Stomach smooth muscle (tissue), 2 donors: ENCODE measurements around the gene CACNG1.

Source experiments
- H3K27ac ChIP-seq: one replicate; pipeline ENCODE4 v1.7.0; 2013; ENCODE audit warnings: mild to moderate bottlenecking, low read length, inconsistent platforms
- H3K27me3 ChIP-seq, 2 donors: one replicate each; pipeline ENCODE4 v1.7.0; 2013; ENCODE audit warnings: low read length in 2 of 2; ENCODE audit not compliant: insufficient read depth in 2 of 2, control insufficient read depth in 1 of 2
- H3K36me3 ChIP-seq, 2 donors: one replicate each; pipeline ENCODE4 v1.7.0; 2013; ENCODE audit warnings: low read length in 2 of 2; ENCODE audit not compliant: control insufficient read depth in 2 of 2, insufficient read depth in 2 of 2
- H3K4me1 ChIP-seq: one replicate; pipeline ENCODE4 v1.7.0; 2013; ENCODE audit warnings: low read length; ENCODE audit not compliant: control insufficient read depth, insufficient read depth
- H3K4me3 ChIP-seq, 2 donors: one replicate each; pipeline ENCODE4 v1.7.0; 2013; ENCODE audit warnings: low read length in 2 of 2
- H3K9ac ChIP-seq, 2 donors: one replicate each; pipeline ENCODE4 v1.7.0; 2013; ENCODE audit warnings: low read length in 2 of 2, mild to moderate bottlenecking in 1 of 2
- H3K9me3 ChIP-seq, 2 donors: one replicate each; pipeline ENCODE4 v1.7.0; 2013; ENCODE audit warnings: low read length in 2 of 2; ENCODE audit not compliant: control insufficient read depth in 2 of 2
- donor health status: healthy.
- donor health status: Pancreatic carcinoma.

The CACNG1 gene

DNA sequence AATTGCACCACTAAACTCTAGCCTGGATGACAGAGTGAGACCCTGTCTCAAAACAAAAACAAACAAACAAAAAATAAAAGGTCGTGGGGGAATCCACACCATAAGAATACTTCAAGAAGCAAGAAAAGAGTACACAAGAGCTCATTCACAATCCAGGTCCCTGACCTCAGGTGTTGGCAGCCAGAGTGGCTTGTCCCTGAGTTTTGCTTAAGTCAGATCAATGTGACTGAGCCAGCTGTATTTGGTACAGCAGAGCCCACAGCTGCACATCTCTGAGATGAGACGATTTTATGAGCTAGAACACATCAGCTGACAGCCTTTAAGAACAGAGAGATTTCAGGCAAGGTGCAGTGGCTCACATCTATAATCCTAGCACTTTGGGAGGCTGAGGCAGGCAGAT, 22.4 kb downstream of the CACNG1 start:
- no peak overlapping the region for H3K4me3 ChIP-seq
- H3K9me3 ChIP-seq = no peaks in the 10 kb centered on the region
- H3K4me1 ChIP-seq = no peaks in the 10 kb centered on the region

DNA sequence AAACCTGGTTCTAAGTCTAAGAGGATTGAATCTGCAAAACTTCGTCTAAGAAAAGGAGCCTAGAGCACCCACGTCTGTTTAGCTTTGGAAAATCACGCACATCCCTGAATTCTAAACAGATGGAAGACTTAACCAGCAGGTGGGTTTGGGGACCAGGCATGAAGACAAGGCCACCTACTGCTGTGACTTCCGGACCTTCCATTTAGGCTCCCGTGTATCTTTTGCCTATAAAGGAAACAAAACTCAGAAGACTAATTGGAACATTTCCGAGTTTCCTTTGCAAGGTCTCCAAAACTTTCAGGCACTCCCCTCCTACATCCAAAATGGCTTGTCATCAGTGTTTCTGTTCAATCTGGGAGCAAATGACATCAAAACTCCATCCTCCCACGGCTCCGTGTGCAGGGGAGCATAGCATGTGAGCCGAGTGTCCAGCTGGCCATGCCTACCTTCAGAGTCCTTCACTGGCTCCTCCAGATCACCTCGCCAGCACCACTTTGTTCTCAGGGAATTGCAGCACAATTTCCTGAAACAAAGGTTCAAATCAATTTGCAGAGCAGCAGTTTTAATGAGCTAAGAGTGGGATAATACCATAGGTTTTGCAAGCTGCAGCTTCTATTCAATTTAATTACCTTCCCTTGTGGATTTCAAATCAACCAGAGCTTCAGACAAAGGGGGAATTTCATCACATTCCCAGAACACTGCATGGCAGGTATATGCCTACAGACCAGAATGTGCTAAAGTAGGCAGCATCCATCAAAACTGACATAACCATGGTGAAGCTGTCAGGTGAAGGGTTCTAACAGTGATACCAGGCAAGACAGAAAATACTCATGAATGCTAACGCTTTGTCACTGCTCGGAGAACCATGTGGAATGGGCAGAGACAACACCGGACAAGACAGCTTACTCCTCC, 23.5 kb downstream of the CACNG1 start:
- no peaks in the 10 kb centered on the region for H3K9me3 ChIP-seq
- H3K36me3 ChIP-seq = peaks cover 0 to 2% of the 10 kb centered on the region in 2 donors
- no peaks in the 10 kb centered on the region for H3K4me1 ChIP-seq
- H3K27me3 ChIP-seq = no peaks in the 10 kb centered on the region
- no peak overlapping the region for H3K27ac ChIP-seq
- no peak overlapping the region for H3K4me3 ChIP-seq
- H3K9ac ChIP-seq = no peak overlapping the region

More for the DNA sequence above, 22.4 kb downstream of the CACNG1 start:
- Histone ChIP-seq H3K27me3 (no peaks in the 10 kb centered on the region), H3K27ac (no peak overlapping the region), H3K36me3 (peaks cover 0 to 2% of the 10 kb centered on the region in 2 donors), H3K9ac (no peak overlapping the region)

DNA sequence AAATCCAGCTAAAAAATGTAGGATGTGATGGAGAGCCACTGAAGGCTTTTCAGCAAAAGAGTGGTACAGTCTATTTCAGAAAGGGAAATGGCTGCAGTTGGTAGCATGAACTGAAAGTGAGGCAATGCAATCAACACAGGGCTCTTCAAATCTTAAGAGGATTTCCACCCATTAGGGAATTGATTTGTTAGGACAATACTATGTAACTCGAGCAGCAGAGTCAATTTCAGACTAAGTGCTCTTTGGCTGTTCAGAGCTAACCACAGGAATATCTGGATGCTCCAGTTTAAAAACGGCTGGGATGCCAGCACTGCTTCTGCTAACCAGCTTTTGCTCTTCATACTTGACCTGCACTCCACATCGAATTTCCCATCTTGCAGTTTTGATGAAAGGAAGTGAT, 24.6 kb downstream of the CACNG1 start:
- no peak overlapping the region for H3K9ac ChIP-seq
- H3K27me3 ChIP-seq = no peaks in the 10 kb centered on the region
- H3K4me1 ChIP-seq = no peaks in the 10 kb centered on the region
- no peak overlapping the region for H3K4me3 ChIP-seq
- peaks cover 0 to 4% of the 10 kb centered on the region in 2 donors for H3K36me3 ChIP-seq
- no peak overlapping the region for H3K27ac ChIP-seq
- no peaks in the 10 kb centered on the region for H3K9me3 ChIP-seq

- H3K4me3 ChIP-seq = no peak overlapping the region
- H3K27ac ChIP-seq = no peak overlapping the region
- no peaks in the 10 kb centered on the region for H3K9me3 ChIP-seq
- H3K27me3 ChIP-seq = no peaks in the 10 kb centered on the region
- no peak overlapping the region for H3K9ac ChIP-seq
- H3K36me3 ChIP-seq = peaks cover 0 to 6% of the 10 kb centered on the region in 2 donors
- H3K4me1 ChIP-seq = no peaks in the 10 kb centered on the region
These were observed 25.3 kb downstream of the CACNG1 start for GRCh38 chr17:67069603-67070136.

DNA sequence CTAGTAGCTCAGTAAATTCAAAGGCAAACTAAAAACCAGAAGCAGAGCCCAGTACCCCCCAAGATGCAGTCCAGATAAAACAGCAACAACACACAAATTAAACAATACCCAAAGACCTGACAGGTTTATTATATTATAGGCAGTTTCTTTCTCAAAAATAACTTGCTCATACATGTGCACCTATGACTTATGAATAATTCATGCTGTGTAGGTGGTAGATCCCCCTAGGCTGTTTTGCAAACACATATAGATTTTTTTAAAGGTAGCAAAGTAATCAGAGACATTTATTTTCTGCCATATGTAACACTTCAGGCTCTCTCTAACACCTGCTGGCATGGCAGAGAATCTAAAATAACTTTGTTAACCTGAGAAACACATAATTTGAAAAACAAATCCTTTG, 27.2 kb downstream of the CACNG1 start:
- Histone ChIP-seq H3K9me3 (no peaks in the 10 kb centered on the region), H3K27ac (no peak overlapping the region), H3K36me3 (peaks cover 0 to 12% of the 10 kb centered on the region in 2 donors), H3K9ac (no peak overlapping the region), H3K4me3 (no peak overlapping the region), H3K4me1 (no peaks in the 10 kb centered on the region), H3K27me3 (no peaks in the 10 kb centered on the region)

DNA sequence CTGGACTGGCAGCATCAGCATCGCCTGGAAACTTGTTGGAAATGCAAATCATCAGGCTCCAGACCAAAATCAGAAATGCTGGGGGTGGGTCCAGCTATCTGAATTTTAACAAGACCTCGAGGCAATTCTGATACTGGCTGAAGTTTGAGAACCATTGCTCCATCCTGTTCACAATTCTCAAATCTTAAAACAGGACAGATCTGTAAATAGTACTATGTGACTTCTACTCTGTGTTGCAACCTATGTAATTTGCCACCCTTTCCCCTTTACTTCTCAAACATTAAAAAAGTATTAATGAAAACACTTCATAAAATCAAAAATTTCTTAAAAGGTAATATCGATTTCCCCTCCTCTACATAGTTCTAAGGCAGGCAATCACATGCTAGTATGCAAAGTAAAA, 28.5 kb downstream of the CACNG1 start:
- no peaks in the 10 kb centered on the region for H3K27me3 ChIP-seq
- no peaks in the 10 kb centered on the region for H3K4me1 ChIP-seq
- no peak overlapping the region for H3K27ac ChIP-seq
- H3K9me3 ChIP-seq = no peaks in the 10 kb centered on the region
- H3K9ac ChIP-seq = no peak overlapping the region
- peaks cover 0 to 15% of the 10 kb centered on the region in 2 donors for H3K36me3 ChIP-seq
- H3K4me3 ChIP-seq = no peak overlapping the region

- Histone ChIP-seq H3K9ac (no peak overlapping the region), H3K4me1 (no peaks in the 10 kb centered on the region), H3K4me3 (no peak overlapping the region), H3K9me3 (no peaks in the 10 kb centered on the region), H3K27ac (no peak overlapping the region), H3K27me3 (no peaks in the 10 kb centered on the region), H3K36me3 (peaks cover 5 to 15% of the 10 kb centered on the region in 2 donors)
These were observed 30.4 kb downstream of the CACNG1 start for GRCh38 chr17:67074781-67075180.

DNA sequence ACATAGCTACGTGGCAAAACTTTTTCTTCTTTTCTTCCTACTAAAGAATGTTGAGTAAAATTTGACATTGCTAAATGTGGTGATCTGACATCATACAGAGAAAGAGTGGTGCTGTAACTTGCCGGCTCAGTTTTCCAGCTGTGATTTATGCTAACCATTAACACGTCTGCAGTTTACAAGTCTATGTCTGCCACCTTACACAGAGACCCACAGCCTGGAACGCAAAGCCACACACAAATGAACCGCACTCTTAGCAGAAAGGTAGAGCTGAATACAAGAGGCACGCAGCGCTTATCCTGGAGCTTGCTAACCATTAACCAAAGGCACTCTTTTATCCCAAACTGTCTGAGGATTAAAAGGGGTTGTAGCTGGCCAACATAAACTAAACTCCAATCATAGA, 31.9 kb downstream of the CACNG1 start:
- H3K4me3 ChIP-seq = no peak overlapping the region
- no peaks in the 10 kb centered on the region for H3K4me1 ChIP-seq
- no peak overlapping the region for H3K9ac ChIP-seq
- no peak overlapping the region for H3K27ac ChIP-seq
- no peaks in the 10 kb centered on the region for H3K27me3 ChIP-seq
- no peaks in the 10 kb centered on the region for H3K9me3 ChIP-seq
- H3K36me3 ChIP-seq = peaks cover 5 to 15% of the 10 kb centered on the region in 2 donors

GRCh38 chr17:67078292-67078691, 33.9 kb downstream of the CACNG1 start:
- H3K9me3 ChIP-seq = no peaks in the 10 kb centered on the region
- no peaks in the 10 kb centered on the region for H3K27me3 ChIP-seq
- H3K4me3 ChIP-seq = no peak overlapping the region
- H3K27ac ChIP-seq = no peak overlapping the region
- peaks cover 5 to 15% of the 10 kb centered on the region in 2 donors for H3K36me3 ChIP-seq
- no peaks in the 10 kb centered on the region for H3K4me1 ChIP-seq
- no peak overlapping the region for H3K9ac ChIP-seq

- peaks cover 5 to 9% of the 10 kb centered on the region in 2 donors for H3K36me3 ChIP-seq
- no peaks in the 10 kb centered on the region for H3K27me3 ChIP-seq
- no peaks in the 10 kb centered on the region for H3K4me1 ChIP-seq
These were observed 35.1 kb downstream of the CACNG1 start for GRCh38 chr17:67079491-67079890.

GRCh38 chr17:67080804-67081203, 36.5 kb downstream of the CACNG1 start:
- Histone ChIP-seq H3K9ac (no peak overlapping the region), H3K9me3 (no peaks in the 10 kb centered on the region), H3K4me1 (no peaks in the 10 kb centered on the region), H3K4me3 (no peak overlapping the region), H3K27me3 (no peaks in the 10 kb centered on the region), H3K27ac (no peak overlapping the region), H3K36me3 (peaks cover 7 to 8% of the 10 kb centered on the region in 2 donors)

More at GRCh38 chr17:67079491-67079890, 35.1 kb downstream of the CACNG1 start:
- no peaks in the 10 kb centered on the region for H3K9me3 ChIP-seq
- no peak overlapping the region for H3K9ac ChIP-seq
- H3K4me3 ChIP-seq = no peak overlapping the region
- no peak overlapping the region for H3K27ac ChIP-seq
